SW 1271 (cell line): Measurements from ENCODE around the gene LTA4H.
"Not testable (repeated sequence)": the region's sequence is repeated elsewhere in the genome, so short reads cannot be mapped to it uniquely, and the experiment has no call there.

ENCODE experiments used
- DNase-seq, 2 experiments: peaks; one replicate each; lab custom pipeline; 2025; lab: John Stamatoyannopoulos, UW

LTA4H gene

DNA sequence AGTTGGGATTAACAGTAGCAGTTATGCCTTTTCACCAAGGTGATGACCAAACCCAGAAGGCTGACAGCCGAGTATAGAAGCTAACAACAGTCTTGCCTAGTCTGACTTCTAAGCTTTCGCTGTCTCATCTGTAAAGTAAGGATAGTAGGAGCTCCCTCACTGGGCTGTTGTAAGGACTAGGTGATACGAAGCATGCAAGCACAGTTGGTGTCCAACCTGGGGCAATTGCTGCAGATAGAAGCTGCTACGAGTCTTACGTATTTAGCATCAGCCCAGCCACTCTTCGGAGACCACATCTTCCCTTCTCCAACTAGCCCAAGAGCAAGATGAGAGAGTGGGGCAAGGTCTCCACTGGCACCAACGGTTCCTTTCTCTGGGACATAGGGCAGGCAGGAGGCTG is 45.3 kb downstream of the LTA4H start:
- no peak for DNase-seq

DNA sequence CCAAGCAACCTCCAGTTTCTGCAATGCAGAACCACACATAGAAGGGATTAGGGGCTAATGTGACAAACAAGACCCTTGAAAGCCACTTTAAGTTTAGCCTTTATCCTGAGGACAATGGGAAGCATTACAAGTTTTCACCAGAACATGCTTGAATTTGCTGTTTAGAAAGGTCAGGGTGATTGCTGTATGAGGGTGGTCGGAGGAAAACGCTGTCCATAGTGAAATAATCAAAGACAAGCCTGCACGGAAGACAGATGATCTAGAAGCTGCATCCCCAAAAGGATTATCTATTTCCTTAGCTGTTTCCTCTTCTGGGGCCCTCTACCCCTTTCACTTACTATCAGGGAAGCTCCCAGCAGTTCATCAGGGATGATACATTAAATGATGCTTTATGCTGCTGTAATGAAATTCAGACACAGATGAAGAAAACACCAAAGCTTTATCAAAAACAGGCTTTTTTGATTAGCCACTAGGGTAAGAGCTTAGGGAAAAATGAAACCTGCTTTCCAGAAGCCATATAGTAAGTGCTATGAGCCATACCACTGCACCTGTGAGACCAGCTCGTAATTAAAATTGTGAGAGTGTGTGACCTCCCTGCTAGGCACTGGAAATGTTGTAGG is 45.8 kb downstream of the LTA4H start:
- DNase-seq = no peak

DNA sequence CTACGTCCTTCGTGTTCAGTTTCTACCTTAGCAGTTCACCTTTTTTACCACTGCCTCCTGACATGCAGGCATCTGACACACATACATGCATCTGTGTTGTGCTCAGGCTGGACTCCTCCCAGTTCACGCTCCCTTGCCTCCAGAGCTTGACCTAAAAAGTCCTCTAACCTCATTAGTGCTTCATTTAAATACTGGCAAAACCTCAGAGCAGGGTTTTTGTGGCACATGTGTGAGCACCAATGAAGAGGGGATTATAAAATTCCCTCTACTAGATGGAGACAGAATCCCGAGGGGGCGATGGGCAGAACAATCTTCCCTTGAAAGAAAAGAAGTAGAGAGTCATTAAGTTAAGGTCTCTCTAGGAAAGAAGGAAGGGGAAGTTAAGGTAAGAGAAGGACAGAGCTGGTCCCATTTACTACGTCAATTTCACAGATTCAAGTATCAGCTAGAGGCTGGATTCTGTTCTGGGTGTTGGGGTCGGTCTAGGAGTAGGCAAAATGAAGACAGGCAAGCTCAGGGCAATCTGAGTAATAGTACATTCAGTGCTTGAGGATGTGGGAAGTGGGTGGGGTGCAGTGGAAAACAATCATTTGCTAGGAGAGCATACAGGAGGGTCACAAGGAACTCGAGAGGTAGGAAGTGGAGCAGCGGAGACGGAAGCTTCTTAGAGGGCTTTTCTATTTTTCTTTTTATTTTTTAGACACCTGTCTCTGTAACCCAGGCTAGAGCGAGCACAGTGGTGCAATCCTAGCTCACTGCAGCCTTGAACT is 46.7 kb downstream of the LTA4H start:
- DNase-seq = no peak

GRCh38 chr12:95986635-95987570 is 48.5 kb downstream of the LTA4H start:
- no peak for DNase-seq

- no peak for DNase-seq
Measured at GRCh38 chr12:95984682-95985081, 50.7 kb downstream of the LTA4H start.

DNA sequence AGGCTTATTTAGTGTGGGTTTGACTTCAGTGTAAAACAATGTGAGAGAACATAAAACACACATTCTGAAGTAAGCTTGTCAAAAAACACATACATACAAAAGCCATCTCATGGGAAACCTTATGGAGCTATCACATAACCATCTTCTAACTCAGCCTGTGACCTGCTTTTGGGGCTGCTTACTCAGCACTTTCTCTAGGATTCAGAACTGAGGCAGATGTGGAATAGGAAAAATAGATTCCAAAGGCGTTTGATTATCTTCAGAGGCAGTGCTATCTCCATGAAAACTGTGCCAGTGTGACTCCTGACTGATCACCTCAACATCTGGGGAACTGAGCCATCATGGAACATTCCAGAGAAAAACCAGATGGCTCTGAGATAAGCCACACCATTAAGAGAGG is 52.8 kb downstream of the LTA4H start:
- DNase-seq = no peak

DNA sequence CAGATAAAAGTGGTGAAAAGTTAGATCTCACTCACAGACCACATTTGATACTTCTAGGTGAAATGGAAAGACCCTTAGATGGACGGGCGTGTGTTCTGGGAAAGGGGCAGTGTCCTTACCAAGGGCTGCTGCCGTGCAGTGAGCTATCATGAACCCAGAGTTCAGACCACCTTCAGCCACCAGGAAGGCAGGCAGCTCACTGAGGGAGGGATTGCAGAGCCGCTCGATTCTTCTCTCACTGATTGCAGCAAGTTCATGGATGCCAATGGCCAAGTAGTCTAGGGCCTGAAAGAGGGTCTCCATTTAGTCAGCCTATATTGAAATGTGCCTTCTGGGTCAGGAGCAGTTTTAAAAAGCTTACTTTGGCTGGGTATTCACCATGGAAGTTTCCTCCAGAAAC is 55.0 kb downstream of the LTA4H start:
- no peak for DNase-seq

- DNase-seq = no peak
Measured at GRCh38 chr12:95978774-95979173, 56.6 kb downstream of the LTA4H start.

- DNase-seq = no peak
Measured at GRCh38 chr12:95978351-95978750, 57.0 kb downstream of the LTA4H start.

DNA sequence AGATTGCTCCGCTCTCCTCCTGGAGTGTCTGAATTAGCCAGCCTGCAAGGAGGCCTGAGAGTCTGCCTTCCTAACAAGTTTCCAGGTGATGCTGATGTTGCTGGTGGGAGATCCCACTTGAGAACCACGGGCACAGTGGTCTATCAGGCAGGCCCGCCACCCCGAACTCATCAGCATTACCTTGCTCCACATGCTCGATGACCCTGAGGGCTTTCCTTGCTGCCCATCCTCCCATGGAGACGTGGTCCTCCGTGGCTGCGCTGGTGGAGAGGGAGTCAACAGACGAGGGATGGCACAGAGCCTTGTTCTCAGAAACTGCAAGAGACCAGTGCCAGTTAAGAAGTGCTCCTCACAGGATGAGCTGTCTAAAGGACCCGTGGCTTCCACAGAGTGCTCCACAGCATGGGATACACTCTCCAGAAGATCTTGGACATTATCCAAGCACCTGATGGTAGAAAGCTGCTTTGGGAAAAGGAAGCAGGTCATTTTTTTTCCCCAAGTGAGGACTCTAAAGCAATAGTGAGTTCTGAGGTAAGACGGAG is 57.6 kb downstream of the LTA4H start:
- no peak for DNase-seq

- peak in 1 of 2 experiments; percentile 5 for DNase-seq
Measured at GRCh38 chr12:95976416-95976832, 59.0 kb downstream of the LTA4H start.

DNA sequence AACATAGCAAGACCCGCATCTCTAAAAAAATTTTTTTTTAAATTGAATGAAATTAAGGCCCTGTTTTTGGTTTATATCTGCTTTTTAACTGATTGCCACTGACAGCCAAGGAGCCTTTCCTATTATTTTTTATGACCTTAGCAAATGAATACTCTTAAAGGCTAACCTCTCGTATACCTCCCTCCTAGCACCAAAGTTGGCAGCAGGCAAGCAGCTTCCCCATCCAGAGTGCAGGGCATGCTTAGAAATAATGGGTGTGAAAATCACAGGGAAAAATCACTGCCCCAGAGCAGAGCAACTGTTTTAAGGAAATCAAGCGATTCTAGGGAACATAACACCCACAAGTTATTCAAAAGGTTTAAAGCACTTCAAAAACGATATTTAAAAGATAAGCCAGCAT is 59.9 kb downstream of the LTA4H start:
- DNase-seq = no peak

DNA sequence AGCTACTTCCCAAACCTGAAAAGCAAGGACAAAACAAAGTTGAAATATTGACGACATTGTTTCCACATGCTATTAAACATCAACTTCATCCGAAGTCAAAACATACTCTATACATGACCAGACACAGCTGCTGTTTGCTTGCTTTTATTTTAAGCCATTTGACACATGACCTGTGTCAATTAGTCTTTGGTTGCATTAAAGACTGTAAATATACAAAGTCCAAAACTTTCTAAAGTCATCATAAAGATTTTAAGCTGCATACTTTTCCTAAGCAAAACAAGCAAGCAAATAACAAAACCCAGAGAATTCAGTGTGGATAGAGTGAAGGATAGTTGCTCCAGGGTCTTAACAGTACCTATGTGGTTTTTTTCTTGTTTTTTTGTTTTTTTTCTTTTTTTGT is 61.0 kb downstream of the LTA4H start:
- no peak for DNase-seq

GRCh38 chr12:95972832-95973456 is 62.4 kb downstream of the LTA4H start:
- DNase-seq = no peak

DNA sequence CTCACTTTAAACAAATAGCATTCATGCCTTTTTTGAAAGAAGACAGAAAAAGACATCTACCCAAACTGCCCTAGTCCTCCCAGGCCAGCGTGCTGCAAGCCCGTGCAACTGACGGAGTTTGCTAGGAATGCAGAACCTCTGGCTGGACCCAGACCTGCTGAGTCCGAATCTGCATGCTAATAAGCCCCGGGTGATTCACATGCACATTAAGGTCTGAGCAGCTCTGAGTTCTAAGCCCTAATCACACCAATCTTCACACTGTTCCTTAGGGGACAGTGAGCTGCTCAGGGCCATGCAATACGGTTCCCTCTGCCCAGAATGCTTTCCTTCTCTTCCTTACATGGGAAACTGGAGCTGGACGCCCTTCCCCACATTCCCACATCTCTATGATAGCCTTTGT is 64.5 kb downstream of the LTA4H start:
- no peak for DNase-seq

GRCh38 chr12:95969116-95969515 is 66.3 kb downstream of the LTA4H start:
- not testable (repeated sequence) for DNase-seq

DNA sequence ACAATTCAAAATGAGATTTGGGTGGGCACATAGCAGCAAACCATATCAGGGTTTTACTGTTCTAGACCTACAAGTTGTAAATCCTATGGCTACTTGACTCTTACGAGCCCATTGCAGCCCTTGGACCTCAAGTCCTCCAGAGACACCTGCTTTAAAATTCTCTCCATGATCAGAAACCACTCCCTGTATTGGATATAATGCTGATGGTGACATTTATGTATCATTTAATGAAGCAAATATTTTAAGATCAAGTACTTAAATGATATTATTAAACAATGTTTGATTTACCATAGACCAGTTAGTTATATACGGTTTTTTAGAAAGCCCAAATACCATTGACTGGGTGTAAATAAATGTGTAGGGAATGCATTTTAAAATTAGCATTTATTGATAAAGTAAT is 68.1 kb downstream of the LTA4H start:
- no peak for DNase-seq

- no peak for DNase-seq
Measured at GRCh38 chr12:95966287-95966870, 69.0 kb downstream of the LTA4H start.

DNA sequence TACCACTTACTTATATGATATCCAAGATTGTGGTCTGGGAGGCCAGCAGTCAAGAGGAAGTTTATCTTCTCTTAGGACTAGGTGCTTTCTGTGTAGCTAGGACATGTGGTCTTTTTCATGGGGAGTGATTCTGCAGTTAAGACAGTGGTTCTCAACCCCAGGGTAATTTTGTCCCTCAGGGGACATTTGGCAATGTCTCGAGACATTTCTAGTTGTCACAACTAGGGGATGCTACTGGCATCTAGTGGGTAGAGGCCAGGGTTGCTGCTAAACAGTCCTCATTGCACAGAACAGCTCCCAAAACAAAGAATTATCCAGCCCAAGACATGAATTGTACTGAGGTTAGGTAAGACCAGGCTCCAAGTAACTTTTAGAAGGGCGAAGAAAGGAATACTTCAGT is 72.3 kb downstream of the LTA4H start:
- peak in 1 of 2 experiments; percentile 5 for DNase-seq

- no peak for DNase-seq
Measured at GRCh38 chr12:95962222-95962621, 73.2 kb downstream of the LTA4H start.

GRCh38 chr12:95960241-95960640 is 75.1 kb downstream of the LTA4H start:
- no peak for DNase-seq

DNA sequence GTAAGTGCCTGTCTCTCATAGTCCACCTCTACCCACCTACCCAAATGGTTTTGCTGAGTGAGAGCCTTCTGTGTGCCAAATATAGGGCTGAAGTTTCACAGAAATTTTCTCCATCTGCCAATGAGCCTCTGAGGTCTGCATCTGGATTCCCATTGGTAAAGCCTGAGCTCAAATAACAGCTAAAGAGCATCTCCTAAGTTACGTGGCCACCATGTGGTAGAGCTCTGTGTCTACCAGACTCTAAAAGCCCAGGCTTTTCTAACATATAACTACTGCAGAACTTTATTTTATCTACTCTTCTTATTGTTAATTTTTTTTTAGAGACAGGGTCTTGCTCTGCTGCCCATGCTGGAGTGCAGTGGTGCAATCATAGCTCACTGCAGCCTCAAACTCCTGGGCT is 76.3 kb downstream of the LTA4H start:
- peak in 1 of 2 experiments; percentile 26 for DNase-seq
